HG03135 (cell line): ENCODE results near the gene MCOLN2.
"Not testable (repeated sequence)": the region's sequence is repeated elsewhere in the genome, so short reads cannot be mapped to it uniquely, and the experiment has no call there.

Experiments used
- ATAC-seq: cut with Tn5 transposase; IDR thresholded peaks from one replicate; pipeline ENCODE4 v1.9.1; 2021; ENCODE audit warnings: mild to moderate bottlenecking, moderate library complexity; ENCODE audit not compliant: unreplicated experiment

Gene MCOLN2

GRCh38 chr1:84996846-84997666 lies at the start of gene MCOLN2:
Gene MCOLN2 (minus strand): TSS chr1:84997113. CDS start chr1:84996872, 241 bp downstream.
- ATAC-seq: peak; percentile 49

DNA sequence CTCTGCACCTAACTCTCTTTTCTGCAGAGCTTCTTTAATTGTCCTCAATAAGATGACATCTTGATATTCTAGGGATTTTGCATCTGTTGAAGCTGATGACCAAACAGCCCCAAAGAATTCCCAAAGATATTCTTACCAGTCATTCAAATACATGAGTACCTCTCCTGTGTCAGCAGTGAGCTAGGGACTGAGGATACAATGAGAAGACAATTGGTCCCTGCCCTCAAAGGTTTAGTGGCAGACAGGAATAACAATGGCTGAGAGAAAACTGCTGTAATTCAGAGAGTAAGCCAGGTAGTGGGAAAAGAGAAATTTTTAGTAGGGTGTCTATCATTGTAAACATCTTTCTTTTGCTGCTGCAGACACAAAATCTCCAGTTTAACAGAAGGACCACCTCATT lies 45.5 kb upstream of the MCOLN2 start:
- no peak for ATAC-seq

DNA sequence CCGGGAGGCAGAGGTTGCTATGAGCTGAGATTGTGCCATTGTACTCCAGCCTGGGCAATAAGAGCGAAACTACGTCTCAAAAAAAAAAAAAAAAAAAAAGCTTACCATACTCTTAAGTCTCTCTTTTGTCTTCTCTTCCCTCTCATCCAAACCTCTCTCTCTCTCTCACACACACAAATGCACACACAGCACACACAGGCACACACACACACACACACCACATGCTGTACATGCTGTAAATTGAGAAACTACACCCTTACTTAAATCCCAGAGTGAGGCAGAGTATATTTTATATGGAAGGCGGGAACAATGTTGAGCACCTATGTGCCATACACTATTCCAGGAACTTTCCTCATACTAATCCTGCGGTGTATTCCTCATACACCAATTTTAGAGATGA lies 44.9 kb upstream of the MCOLN2 start:
- ATAC-seq: no peak

DNA sequence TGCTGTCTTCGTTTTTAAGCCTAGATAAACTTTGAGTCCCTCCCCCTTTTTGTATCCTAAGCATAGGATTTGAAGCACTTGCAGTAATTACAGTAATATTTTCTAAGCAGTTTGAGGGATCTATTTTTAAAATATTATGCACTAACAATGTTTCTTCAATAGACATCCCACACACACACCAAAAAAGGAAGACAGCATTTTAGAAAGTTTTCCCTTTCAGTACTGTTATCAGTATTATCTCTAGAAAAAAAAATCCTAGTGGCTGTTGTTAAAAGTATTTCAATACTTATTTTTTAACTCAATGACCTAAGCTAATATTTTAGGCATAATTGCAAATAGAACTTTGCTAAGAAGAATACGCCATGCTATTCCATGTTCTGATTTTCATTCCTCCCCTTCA lies 36.3 kb upstream of the MCOLN2 start:
- ATAC-seq: no peak

GRCh38 chr1:85030536-85030935 lies 33.6 kb upstream of the MCOLN2 start:
- ATAC-seq: no peak

DNA sequence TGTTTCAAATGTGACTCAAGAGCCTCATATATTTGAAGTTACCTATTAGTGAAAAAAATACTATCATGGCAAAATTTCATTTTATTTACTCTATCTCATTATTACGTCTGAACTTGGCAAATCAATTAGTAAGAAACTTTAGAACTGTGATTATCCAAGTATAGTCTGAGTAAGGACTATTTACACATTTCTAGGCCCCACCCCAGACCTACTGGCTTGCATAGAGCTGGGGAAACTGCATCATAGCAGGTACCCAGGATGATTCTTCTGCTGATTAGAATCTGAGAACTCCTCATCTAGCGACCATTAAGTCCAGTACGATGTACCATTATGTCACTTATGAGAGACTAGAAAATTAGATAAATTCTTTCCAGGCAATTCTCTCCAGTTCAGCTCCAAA lies 31.2 kb upstream of the MCOLN2 start:
- no peak for ATAC-seq

- ATAC-seq: peak; percentile 81
These were observed 30.5 kb upstream of the MCOLN2 start for GRCh38 chr1:85027242-85027983.

- ATAC-seq: no peak
These were observed 29.0 kb upstream of the MCOLN2 start for GRCh38 chr1:85025940-85026339.

DNA sequence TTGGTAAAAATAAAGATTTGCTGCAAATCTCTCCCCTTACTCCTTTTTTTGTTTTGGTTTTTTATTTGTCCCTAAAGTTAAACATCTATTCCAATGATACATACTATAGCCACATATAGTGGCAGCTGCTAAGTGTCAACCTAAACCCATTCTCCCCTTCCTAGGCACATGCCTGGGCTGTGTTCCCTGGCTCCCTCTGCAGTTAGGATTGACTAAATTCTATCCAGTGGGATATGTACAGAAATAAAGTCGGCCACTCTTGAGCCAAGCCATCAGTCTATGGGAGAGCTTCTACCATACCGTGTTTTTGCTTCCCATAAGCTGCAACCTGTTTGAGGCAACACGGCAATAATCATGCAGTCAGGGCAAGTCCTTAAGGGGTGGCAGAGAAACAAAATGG lies 27.8 kb upstream of the MCOLN2 start:
- ATAC-seq: no peak

DNA sequence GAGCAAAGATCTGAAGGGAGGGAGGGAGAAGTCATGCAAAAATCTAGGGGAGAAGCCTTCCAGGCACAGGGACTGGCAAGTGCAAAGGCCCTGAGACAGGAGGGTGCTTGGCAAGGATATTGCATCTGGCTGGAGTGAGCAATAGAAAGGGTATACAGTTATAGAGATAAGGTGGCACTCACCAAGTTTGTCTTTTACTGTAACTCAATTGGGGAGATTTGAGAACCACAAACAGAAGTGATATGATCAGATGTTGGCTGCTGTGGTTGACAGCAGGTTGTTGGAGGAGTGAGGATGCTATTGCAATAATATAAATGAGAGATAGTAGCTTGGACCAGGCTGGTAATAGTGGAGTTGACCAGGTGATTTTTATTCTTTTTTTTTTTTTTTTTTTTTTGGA lies 25.8 kb upstream of the MCOLN2 start:
- no peak for ATAC-seq

- no peak for ATAC-seq
These were observed 23.1 kb upstream of the MCOLN2 start for GRCh38 chr1:85019994-85020393.

- ATAC-seq: no peak
These were observed 18.9 kb upstream of the MCOLN2 start for GRCh38 chr1:85015826-85016225.

DNA sequence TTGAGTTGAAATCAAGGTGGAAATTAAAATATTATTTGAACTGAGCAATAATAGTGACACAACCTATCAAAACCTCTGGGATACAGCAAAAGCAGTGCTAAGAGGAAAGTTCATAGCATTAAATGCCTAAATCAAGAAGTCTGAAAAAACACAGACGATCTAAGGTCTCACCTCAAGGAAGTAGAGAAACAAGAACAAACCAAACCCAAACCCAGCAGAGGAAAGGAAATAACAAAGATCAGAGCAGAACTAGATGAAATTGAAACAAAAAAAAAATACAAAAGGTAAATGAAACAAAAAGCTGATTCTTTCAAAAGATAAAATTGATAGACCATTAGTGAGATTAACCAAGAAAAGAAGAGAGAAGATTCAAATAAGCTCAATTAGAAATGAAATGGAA lies 8.7 kb upstream of the MCOLN2 start:
- not testable (repeated sequence) for ATAC-seq

GRCh38 chr1:85001742-85002141 lies 4.8 kb upstream of the MCOLN2 start:
- ATAC-seq: no peak

DNA sequence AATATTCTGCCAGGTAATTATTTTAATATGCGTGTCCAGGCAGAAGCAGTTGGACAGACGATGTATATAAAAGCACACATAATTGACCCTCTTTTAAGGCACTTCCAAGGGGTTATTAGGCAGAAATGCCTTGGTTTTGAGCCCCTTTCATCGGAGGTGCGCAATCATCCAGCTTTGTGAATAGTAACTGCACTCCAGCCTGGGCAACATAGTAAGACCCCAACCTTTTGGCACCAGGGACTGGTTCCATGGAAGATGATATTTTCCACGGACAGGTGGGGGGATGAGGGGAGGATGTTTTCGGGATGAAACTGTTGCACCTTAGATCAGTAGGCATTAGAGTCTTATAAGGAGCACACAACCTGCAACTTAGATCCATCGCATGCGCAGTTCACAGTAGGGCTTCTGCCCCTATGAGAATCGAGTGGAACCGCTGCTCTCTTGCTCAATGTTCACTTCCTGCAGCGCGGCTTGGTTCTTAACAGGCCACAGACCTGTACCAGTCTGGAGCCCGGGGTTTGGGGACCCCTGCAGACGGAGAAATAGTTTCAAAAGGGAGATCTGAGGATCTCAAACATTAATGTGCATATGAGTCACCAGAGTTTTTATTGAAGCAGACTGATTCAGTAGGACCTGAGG lies 1.8 kb upstream of the MCOLN2 start:
- no peak for ATAC-seq

GRCh38 chr1:84997667-84998600 lies 1.0 kb upstream of the MCOLN2 start:
- no peak for ATAC-seq

- ATAC-seq: peak; percentile 52
These were observed 1.2 kb downstream of the MCOLN2 start for GRCh38 chr1:84995484-84996334.

DNA sequence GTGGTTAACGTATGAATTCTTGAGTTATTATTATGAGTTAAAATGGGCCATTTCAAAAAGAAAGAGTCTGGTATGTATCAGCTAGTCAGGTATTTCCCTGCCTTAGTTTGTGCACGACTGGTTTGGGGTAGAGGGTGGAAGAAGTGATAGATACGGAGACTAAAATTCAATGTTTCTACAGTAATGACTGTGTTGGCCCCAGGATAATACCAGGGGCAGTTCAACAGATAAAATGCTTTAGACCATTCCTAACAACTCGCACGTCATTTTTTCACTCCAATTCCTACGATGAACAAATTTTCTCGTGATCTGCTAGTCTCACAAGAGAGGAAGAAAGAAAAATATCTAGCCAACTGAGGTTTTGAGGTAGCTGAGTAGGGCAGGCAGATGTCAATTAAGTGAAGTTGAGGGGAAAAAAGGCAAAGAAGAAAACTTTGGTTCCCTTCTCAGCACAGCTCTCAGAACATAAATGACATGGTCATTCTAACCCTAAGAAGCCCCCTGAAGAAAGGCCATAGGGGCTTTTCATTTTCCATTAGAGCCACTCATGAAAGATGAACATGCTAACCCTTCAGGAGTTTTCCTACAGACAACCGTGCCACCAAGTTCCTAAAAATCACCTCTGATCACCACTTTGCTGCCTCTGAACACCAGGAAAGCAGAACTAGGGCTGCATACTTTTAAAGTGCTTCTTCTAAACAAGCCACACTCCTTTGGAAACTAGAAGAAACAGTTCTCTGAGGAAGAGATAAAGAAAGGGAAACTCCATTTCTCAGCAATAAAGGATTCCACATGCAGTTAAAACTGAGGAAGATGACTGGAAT lies 5.6 kb downstream of the MCOLN2 start:
- ATAC-seq: no peak

GRCh38 chr1:84988588-84988987 lies 8.3 kb downstream of the MCOLN2 start:
- ATAC-seq: peak; percentile 48
